ENCODE data around the gene TRHDE.
"Not testable (repeated sequence)": the region's sequence is repeated elsewhere in the genome, so short reads cannot be mapped to it uniquely, and the experiment has no call there.

TRHDE gene

GRCh38 chr12:72679147-72679757 lies 407.1 kb downstream of the TRHDE start:
- TF ChIP-seq CTCF (conservative IDR thresholded peaks at IDR 0.05; ENCODE audit: low read depth, low read length): no peak
- no peak for DNase-seq (ENCODE audit: low read depth)
- H3K4me3 ChIP-seq (ENCODE audit: low read depth, low read length): no peak overlapping the region

GRCh38 chr12:72681028-72681427 lies 408.9 kb downstream of the TRHDE start:
- no peak for DNase-seq (ENCODE audit: low read depth)
- H3K4me3 ChIP-seq (ENCODE audit: low read depth, low read length): no peak overlapping the region
- no peak for TF ChIP-seq CTCF (conservative IDR thresholded peaks at IDR 0.05; ENCODE audit: low read depth, low read length)

GRCh38 chr12:72684491-72684890 lies 412.3 kb downstream of the TRHDE start:
- no peak for DNase-seq (ENCODE audit: low read depth)
- TF ChIP-seq CTCF (conservative IDR thresholded peaks at IDR 0.05; ENCODE audit: low read depth, low read length): no peak
- H3K4me3 ChIP-seq (ENCODE audit: low read depth, low read length): no peak overlapping the region

GRCh38 chr12:72692338-72692737 lies 420.2 kb downstream of the TRHDE start:
- no peak overlapping the region for H3K4me3 ChIP-seq (ENCODE audit: low read depth, low read length)
- DNase-seq (ENCODE audit: low read depth): no peak
- no peak for TF ChIP-seq CTCF (conservative IDR thresholded peaks at IDR 0.05; ENCODE audit: low read depth, low read length)

GRCh38 chr12:72694193-72694592 lies 422.0 kb downstream of the TRHDE start:
- no peak for DNase-seq (ENCODE audit: low read depth)
- no peak overlapping the region for H3K4me3 ChIP-seq (ENCODE audit: low read depth, low read length)
- TF ChIP-seq CTCF (conservative IDR thresholded peaks at IDR 0.05; ENCODE audit: low read depth, low read length): no peak

GRCh38 chr12:72699362-72699761 lies 427.2 kb downstream of the TRHDE start:
- TF ChIP-seq CTCF (conservative IDR thresholded peaks at IDR 0.05; ENCODE audit: low read depth, low read length): no peak
- no peak for DNase-seq (ENCODE audit: low read depth)
- no peak overlapping the region for H3K4me3 ChIP-seq (ENCODE audit: low read depth, low read length)

GRCh38 chr12:72712025-72712424 lies 439.9 kb downstream of the TRHDE start:
- not testable (repeated sequence) for H3K4me3 ChIP-seq (ENCODE audit: low read depth, low read length); DNase-seq (ENCODE audit: low read depth)

Data from choroid plexus epithelial cell (primary cell).